Epithelial cell of proximal tubule (primary cell): ENCODE measurements around the gene NDRG2. TPM values are rescaled to one million over a fixed set of nuclear protein-coding genes. Genes with fewer than 3 reads are reported as not detected.

Experiments used
- DNase-seq: peaks from one replicate; pipeline ENCODE4 v3.0.0-alpha.2; 2011; ENCODE audit warnings: low read depth
- H3K4me3 ChIP-seq: 2 replicates; pipeline ENCODE4 v1.5.1; 2011; ENCODE audit warnings: low read depth, mild to moderate bottlenecking, low read length
- total RNA-seq: library from RNA; depleted of rRNA; stranded (reverse); fragments of >200 nt; gene quantifications from 2 replicates; pipeline ENCODE4 v1.2.3, GENCODE V29; 2015
- TF ChIP-seq, protein P1 (sequence below): conservative IDR thresholded peaks from 2 replicates; pipeline ENCODE4 v1.5.1; 2012; ENCODE audit warnings: low read depth, mild to moderate bottlenecking, low read length

The NDRG2 gene
- total RNA-seq, 1 donor from 2014 or later = 16.0 TPM

DNA sequence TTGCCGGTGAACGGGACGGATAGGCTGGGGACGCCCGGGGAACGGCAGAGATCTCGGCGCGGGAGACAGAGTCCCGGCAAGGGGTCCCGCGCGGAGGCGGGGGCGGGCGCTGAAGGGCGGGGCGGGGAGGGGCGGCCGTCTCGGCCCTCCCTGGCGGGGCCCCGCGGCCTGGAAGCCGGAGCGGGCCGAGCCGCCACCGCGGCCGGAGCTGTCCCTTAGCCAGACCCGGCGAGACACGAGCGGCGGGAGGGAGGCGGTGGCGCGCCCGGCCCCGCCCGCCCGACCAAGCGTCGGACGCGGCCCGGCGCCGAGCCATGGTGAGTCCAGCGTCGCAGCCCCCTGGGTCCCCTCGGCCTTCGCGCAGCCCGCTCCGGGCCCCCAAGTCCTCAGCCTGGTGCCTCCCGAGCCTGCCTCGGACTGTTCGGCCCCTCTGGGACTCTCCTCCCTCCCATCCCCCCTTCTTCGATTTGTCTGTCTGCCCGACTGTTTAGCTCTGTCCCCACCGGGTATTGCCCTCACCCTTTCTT is 45.3 kb upstream of the NDRG2 start, which contains the start of gene ARHGEF40:
Gene ARHGEF40 (plus strand): TSS at position 222 of the 527 bp plus-strand sequence. CDS start 93 bp downstream, at position 315.
- H3K4me3 ChIP-seq = peak within 1 kb of the TSS; percentile 76
- TF ChIP-seq, protein P1, sequence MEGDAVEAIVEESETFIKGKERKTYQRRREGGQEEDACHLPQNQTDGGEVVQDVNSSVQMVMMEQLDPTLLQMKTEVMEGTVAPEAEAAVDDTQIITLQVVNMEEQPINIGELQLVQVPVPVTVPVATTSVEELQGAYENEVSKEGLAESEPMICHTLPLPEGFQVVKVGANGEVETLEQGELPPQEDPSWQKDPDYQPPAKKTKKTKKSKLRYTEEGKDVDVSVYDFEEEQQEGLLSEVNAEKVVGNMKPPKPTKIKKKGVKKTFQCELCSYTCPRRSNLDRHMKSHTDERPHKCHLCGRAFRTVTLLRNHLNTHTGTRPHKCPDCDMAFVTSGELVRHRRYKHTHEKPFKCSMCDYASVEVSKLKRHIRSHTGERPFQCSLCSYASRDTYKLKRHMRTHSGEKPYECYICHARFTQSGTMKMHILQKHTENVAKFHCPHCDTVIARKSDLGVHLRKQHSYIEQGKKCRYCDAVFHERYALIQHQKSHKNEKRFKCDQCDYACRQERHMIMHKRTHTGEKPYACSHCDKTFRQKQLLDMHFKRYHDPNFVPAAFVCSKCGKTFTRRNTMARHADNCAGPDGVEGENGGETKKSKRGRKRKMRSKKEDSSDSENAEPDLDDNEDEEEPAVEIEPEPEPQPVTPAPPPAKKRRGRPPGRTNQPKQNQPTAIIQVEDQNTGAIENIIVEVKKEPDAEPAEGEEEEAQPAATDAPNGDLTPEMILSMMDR = no peak
- no peak for DNase-seq

DNA sequence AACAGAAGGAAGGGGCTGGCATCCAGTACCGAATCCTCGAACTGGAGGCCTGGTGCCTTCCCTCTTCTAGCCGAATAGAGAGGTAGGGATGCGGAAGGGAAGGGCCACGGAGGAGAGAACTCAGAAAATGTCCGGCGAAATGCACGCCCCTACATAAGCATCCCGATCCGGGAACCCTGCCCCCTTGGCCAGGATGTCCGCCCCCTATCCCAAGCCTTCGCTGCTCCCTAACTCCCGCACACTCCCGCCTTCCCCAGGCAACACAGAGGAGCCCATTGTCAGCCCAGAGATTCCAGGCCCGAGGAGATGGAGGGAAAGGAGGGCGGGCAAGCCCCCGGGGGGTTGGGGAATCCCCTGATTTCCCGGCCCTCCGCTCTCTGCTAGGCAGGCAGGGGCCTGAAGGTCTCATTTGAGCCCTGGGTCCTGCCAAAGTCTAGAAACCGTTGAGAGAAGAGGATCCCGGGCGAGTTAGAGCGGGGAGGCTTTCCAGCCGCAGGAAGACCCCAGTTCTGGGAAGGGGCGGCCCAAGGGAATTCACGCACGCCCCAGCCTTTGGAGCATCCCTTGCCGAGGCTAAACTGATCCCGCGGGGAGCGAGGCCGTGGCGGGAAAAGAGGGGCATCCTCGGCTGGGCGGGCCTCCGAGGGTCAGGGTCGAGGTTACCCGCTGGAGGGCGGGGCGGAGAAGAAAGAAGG is 44.7 kb upstream of the NDRG2 start:
- DNase-seq = no peak
- TF ChIP-seq, protein P1 = no peak
- H3K4me3 ChIP-seq = peak overlapping the region; percentile 76

DNA sequence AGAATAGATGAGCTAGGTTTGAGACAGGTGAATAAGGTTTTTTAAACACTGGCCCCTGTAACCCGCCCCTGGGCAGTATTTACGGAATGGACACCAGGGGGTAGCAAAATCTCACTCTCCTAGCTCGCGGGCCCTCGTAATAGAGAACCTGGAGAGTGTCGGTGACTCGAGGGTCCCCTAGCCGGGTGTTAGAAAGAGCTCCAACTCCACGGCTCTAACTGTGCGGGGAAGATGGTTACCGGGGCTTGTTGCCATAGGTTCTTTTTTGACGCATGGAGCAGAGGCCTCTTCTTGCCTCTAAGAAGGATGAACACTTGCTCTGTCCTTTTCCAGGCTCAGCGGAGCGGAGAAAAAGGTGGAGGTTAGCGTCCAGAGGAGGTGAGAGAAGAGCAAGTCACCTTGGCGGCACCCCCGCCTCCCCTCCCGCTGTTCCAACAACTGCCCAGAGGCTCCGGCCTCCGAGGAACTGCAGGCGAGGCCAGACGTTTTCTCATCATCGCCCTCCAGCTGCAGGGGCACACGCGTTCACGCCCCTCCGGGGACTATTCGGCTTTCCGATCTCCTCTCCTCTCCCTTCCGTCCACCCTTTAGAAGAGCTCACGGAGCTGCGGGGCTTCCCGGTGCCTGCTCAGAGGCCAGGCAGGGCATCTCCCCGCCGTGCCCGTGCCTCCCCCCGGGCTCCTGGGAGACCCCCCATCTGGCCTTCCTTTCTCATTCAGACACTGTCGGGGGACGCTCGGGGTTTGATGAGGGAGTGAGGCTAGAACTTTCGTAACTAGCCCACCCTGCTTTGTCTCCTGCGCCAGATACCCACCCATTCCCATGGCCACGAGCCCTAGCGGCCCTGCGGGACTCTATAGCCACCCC is 43.9 kb upstream of the NDRG2 start:
- DNase-seq = no peak
- TF ChIP-seq, protein P1 = peak; percentile 71
- H3K4me3 ChIP-seq = peak overlapping the region; percentile 14

DNA sequence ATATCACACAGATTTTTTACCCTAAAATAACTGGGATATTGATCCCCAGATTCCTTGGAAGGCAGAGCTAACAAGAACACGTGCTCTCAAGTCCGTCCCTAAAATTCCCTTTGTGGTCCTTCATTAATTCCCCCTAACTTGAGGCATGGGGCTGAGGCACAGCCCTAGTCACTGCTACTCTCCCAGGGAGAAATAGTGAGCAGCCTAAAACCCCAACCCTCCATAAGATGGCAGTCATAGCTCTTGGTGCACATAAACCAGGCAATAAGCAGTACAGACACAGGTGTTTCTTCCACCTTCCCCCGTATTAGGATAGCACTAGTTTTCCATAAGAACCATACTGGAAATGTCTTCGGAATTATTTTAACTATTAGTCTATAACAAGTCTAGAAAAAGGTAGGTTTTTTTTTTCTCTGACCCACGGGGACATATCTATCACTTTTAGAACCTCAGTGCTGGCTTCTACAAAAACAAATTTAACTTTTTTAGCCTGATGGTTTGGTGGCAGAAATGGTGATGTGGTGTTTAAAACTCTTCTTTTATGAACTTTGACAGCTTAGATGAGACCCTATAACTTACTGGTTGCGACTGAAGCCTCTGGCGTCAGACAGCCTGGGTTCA is 42.1 kb upstream of the NDRG2 start:
- no peak for DNase-seq

DNA sequence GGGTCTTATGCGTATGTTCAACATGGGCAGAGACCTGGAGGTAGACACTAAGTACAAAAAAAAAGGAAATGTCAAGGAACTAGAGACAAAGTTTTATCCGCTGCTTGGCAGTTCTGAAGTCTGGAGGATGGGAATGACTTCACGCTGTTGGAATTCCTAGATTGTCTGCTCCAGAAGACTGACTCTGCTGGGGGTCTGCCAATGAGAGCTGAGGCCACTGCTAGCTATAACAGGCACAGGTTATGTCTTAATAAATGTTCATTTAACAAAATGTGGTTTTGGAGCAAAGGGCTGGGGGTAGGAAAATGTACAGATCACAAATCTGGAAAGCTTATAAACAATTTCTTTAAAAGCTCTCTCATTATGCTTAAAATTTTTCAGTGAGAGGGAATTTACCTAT is 38.6 kb upstream of the NDRG2 start:
- peak; percentile 67 for DNase-seq
- no peak overlapping the region for H3K4me3 ChIP-seq

More for the DNA sequence above, 42.1 kb upstream of the NDRG2 start:
- H3K4me3 ChIP-seq = no peak overlapping the region
- TF ChIP-seq, protein P1 = peak; percentile 51

DNA sequence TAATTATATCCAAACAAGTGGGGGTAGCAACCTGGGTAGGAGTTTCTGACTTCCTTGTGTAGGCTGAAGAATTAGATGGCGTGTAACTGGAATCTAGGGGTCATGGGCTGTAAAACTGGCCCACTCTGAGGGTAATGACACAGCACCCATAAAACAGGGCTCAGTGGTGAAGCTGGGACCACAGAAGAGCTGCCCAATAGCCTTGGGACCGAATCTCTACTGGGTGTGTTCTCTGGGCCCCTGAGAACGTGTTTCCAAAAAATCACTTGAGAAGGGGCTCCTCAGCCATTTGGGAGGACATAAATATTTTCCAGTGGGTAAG is 36.4 kb upstream of the NDRG2 start:
- no peak overlapping the region for H3K4me3 ChIP-seq
- TF ChIP-seq, protein P1 = no peak
- no peak for DNase-seq

More for the DNA sequence above, 38.6 kb upstream of the NDRG2 start:
- TF ChIP-seq, protein P1 = no peak
